ENCODE measurements around the gene PKLR.

The PKLR gene
- long read RNA-seq: 0 reads

DNA sequence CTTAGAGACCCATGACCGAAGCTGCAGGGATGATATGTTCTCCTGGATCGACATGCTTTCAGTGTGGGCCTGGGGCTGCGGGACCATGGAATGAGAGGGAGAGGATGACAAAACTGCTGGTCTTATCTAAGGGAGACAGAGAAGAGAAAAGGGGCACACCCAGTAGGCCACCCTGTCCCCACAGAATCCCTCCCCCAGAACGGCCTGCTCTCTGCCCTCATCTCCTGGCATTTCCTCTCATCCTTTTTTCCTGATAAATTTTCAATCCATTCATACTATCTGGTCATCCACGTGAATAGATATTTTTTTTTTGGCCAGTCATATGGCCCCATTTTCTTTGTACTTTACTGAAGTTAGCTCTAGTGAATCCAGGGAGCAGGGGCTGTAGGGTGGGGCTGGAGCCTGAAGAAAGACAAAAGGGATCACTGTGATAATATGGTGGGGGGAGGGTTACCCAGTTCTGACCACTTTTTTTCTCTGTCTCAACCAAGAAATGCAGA is at the start of gene PKLR:
TSS of gene PKLR (minus strand) at position 97 of the 500 bp plus-strand sequence. CDS start at position 54, 43 bp downstream.
- no peak for DNase-seq (ENCODE audit: low read depth in 1 of 2, low spot score in 1 of 2)
- TF ChIP-seq GABPA (IDR thresholded peaks at IDR 0.05; ENCODE audit: low read depth): no peak
- Histone ChIP-seq H3K4me3 (replicated peaks; ENCODE audit: insufficient read depth, low read length) (no peak within 1 kb of the TSS), H3K27me3 (ENCODE audit: insufficient read depth, poor library complexity, severe bottlenecking) (no peaks in the 10 kb centered on the region), H3K27ac (replicated peaks) (no peak within 1 kb of the TSS)

DNA sequence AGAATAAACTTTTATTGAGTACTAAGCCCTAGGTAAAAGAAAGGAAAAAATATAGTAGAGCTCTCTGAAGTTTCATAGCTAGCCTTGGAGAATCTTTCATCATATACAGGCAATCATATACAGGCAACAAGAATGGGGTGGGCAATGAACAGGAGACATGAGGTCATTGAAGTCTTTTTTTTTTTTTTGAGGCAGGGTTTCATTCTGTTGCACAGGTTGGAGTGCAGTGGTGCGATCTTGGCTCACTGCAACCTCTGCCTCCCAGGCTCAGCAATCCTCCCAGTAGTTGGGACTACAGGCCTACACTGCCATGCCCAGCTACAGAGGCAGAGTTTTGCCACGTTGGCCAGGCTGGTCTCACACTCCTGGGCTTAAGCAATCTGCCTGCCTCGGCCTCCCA is 41.6 kb upstream of the PKLR start:
- H3K4me3 ChIP-seq (replicated peaks; ENCODE audit: insufficient read depth, low read length): no peak overlapping the region
- no peak overlapping the region for H3K27ac ChIP-seq (replicated peaks)
- H3K27me3 ChIP-seq (ENCODE audit: insufficient read depth, poor library complexity, severe bottlenecking): no peaks in the 10 kb centered on the region
- no peak for DNase-seq (ENCODE audit: low read depth in 1 of 2, low spot score in 1 of 2)
- TF ChIP-seq POLR2AphosphoS5 (IDR thresholded peaks at IDR 0.05; ENCODE audit: low read depth): no peak
- no peak for TF ChIP-seq SPI1 (IDR thresholded peaks at IDR 0.05; ENCODE audit: borderline replicate concordance, low read depth)
- TF ChIP-seq, protein P1, sequence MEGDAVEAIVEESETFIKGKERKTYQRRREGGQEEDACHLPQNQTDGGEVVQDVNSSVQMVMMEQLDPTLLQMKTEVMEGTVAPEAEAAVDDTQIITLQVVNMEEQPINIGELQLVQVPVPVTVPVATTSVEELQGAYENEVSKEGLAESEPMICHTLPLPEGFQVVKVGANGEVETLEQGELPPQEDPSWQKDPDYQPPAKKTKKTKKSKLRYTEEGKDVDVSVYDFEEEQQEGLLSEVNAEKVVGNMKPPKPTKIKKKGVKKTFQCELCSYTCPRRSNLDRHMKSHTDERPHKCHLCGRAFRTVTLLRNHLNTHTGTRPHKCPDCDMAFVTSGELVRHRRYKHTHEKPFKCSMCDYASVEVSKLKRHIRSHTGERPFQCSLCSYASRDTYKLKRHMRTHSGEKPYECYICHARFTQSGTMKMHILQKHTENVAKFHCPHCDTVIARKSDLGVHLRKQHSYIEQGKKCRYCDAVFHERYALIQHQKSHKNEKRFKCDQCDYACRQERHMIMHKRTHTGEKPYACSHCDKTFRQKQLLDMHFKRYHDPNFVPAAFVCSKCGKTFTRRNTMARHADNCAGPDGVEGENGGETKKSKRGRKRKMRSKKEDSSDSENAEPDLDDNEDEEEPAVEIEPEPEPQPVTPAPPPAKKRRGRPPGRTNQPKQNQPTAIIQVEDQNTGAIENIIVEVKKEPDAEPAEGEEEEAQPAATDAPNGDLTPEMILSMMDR (IDR thresholded peaks at IDR 0.05; ENCODE audit: insufficient read depth, low read length): no peak
- TF ChIP-seq, protein P2, sequence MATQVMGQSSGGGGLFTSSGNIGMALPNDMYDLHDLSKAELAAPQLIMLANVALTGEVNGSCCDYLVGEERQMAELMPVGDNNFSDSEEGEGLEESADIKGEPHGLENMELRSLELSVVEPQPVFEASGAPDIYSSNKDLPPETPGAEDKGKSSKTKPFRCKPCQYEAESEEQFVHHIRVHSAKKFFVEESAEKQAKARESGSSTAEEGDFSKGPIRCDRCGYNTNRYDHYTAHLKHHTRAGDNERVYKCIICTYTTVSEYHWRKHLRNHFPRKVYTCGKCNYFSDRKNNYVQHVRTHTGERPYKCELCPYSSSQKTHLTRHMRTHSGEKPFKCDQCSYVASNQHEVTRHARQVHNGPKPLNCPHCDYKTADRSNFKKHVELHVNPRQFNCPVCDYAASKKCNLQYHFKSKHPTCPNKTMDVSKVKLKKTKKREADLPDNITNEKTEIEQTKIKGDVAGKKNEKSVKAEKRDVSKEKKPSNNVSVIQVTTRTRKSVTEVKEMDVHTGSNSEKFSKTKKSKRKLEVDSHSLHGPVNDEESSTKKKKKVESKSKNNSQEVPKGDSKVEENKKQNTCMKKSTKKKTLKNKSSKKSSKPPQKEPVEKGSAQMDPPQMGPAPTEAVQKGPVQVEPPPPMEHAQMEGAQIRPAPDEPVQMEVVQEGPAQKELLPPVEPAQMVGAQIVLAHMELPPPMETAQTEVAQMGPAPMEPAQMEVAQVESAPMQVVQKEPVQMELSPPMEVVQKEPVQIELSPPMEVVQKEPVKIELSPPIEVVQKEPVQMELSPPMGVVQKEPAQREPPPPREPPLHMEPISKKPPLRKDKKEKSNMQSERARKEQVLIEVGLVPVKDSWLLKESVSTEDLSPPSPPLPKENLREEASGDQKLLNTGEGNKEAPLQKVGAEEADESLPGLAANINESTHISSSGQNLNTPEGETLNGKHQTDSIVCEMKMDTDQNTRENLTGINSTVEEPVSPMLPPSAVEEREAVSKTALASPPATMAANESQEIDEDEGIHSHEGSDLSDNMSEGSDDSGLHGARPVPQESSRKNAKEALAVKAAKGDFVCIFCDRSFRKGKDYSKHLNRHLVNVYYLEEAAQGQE (IDR thresholded peaks at IDR 0.05; ENCODE audit: insufficient replicate concordance, low read depth): no peak
- TF ChIP-seq GABPA (IDR thresholded peaks at IDR 0.05; ENCODE audit: low read depth): no peak

DNA sequence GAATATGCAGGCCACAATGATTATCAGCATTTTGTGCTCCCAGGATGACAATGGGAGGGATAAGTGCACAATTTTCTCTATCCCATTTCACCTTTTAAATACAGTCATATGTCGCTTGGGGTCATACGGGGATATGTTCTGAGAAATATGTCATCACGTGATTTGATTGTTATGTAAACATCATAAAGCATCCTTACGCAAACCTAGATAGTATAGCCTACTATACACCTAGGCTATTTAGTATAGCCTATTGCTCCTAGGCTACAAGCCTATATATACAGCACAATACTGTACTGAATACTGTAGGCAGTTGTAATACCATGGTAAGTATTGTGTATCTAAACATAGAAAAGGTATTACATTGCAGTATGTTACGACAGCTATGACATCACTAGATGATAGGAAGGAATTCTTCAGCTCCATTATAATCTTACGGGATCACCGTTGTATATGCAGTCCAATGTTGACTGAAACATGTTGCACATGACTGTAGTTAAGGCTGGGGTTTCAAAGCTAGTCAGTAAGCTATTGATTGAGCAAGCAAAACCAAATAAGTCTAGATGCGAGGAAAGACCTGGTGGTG is 38.4 kb upstream of the PKLR start:
- Histone ChIP-seq H3K27me3 (ENCODE audit: insufficient read depth, poor library complexity, severe bottlenecking) (no peaks in the 10 kb centered on the region), H3K27ac (replicated peaks) (no peak overlapping the region), H3K4me3 (replicated peaks; ENCODE audit: insufficient read depth, low read length) (no peak overlapping the region)
- TF ChIP-seq, protein P2 (IDR thresholded peaks at IDR 0.05; ENCODE audit: insufficient replicate concordance, low read depth): no peak
- TF ChIP-seq, protein P1 (IDR thresholded peaks at IDR 0.05; ENCODE audit: insufficient read depth, low read length): no peak
- no peak for TF ChIP-seq SPI1 (IDR thresholded peaks at IDR 0.05; ENCODE audit: borderline replicate concordance, low read depth)
- TF ChIP-seq GABPA (IDR thresholded peaks at IDR 0.05; ENCODE audit: low read depth): no peak
- TF ChIP-seq POLR2AphosphoS5 (IDR thresholded peaks at IDR 0.05; ENCODE audit: low read depth): no peak
- DNase-seq (ENCODE audit: low read depth in 1 of 2, low spot score in 1 of 2): no peak

DNA sequence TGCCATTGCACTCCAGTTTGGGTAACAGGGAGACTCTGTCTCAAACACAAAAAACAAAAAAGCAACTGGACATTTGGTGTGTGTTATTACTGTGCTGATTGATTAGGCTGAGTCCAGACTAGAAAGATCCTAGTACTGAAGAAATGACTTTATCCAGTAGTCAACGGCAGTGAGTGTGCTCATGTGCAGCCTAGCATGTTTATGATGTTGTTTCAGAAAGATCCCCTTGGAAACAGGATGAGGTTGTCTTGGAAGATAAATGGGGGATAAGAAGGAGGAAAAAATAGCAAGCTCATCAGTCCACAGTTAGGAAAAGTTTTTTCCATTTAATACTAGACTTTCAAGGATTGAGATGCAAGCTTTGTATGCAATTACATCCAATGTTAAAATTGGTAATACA is 33.7 kb upstream of the PKLR start:
- TF ChIP-seq, protein P1 (IDR thresholded peaks at IDR 0.05; ENCODE audit: insufficient read depth, low read length): no peak
- TF ChIP-seq, protein P2 (IDR thresholded peaks at IDR 0.05; ENCODE audit: insufficient replicate concordance, low read depth): no peak
- TF ChIP-seq GABPA (IDR thresholded peaks at IDR 0.05; ENCODE audit: low read depth) (no peak), POLR2AphosphoS5 (IDR thresholded peaks at IDR 0.05; ENCODE audit: low read depth) (no peak), SPI1 (IDR thresholded peaks at IDR 0.05; ENCODE audit: borderline replicate concordance, low read depth) (no peak)
- no peak for DNase-seq (ENCODE audit: low read depth in 1 of 2, low spot score in 1 of 2)
- Histone ChIP-seq H3K27me3 (ENCODE audit: insufficient read depth, poor library complexity, severe bottlenecking) (no peaks in the 10 kb centered on the region), H3K4me3 (replicated peaks; ENCODE audit: insufficient read depth, low read length) (no peak overlapping the region), H3K27ac (replicated peaks) (no peak overlapping the region)
